GM19438 (cell line): ENCODE data around the gene OR2J3.
"Not testable (repeated sequence)": the region's sequence is repeated elsewhere in the genome, so short reads cannot be mapped to it uniquely, and the experiment has no call there.

Experiments used
- ATAC-seq: cut with Tn5 transposase; IDR thresholded peaks from one replicate; pipeline ENCODE4 v1.9.1; 2021; ENCODE audit warnings: low read depth; ENCODE audit not compliant: unreplicated experiment

Gene OR2J3

DNA sequence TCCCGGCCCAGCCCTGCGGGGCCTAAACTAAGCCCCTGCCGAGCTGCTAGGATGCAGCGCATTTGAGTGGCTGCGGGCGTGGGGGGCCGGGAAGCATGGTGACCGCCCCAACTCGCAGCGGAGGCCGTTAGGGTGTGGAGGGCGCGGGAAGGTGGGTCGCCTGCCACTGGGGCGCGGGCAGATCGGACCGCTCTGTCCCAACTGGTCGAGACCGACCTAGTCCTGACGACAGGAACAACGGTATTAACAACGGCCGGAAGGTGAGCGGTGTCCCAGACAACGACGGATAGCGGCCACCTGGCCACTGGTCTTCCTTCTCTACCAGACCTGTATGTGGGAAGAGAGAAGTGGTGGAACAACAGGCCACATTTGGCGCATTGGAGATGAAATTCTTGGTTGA is 52.1 kb downstream of the OR2J3 start:
- ATAC-seq, result not testable (repeated sequence)
